Heart right ventricle (tissue), 16 donors: Measurements from ENCODE around the gene ARHGAP12. TPM values are rescaled to one million over a fixed set of nuclear protein-coding genes. Genes with fewer than 3 reads are reported as not detected.
A peak's percentile ranks its signal among the peaks of the same experiment; 100 is the strongest.

Experiments used
- ATAC-seq, 8 donors: fragments of 200-7000 bp; cut with Tn5 transposase; one replicate each; pipeline ENCODE4 v1.9.1; 2020; ENCODE audit warnings: mild to moderate bottlenecking in 8 of 8, moderate library complexity in 8 of 8, moderate number of reproducible peaks in 1 of 8
- DNase-seq, 2 donors: peaks; one replicate each; pipeline ENCODE4 v3.0.0-alpha.2; 2020
- H3K27ac ChIP-seq, 10 donors: fragments of 200-600 bp; sonication (generic) in 2 of 10; one replicate each; pipeline versions ENCODE4 v1.5.0 to v1.8.0; 2020 to 2022; ENCODE audit warnings: mild to moderate bottlenecking in 3 of 10
- H3K27me3 ChIP-seq, 7 donors: fragments of 200-600 bp; one replicate each; pipeline ENCODE4 v1.8.0; 2021 to 2022; ENCODE audit warnings: mild to moderate bottlenecking in 2 of 7
- H3K36me3 ChIP-seq, 9 donors: fragments of 200-600 bp; sonication (generic) in 1 of 9; one replicate each; pipeline versions ENCODE4 v1.5.0 to v1.8.0; 2020 to 2022; ENCODE audit warnings: mild to moderate bottlenecking in 2 of 9
- H3K4me1 ChIP-seq, 9 donors: fragments of 200-600 bp; sonication (generic) in 1 of 9; one replicate each; pipeline versions ENCODE4 v1.5.0 to v1.8.0; 2020 to 2022; ENCODE audit warnings: mild to moderate bottlenecking in 4 of 9
- H3K4me3 ChIP-seq, 10 donors: fragments of 200-600 bp; sonication (generic) in 2 of 10; one replicate each; pipeline versions ENCODE4 v1.5.0 to v1.8.0; 2020 to 2022; ENCODE audit warnings: mild to moderate bottlenecking in 7 of 10, moderate library complexity in 2 of 10
- H3K9me3 ChIP-seq, 11 donors: fragments of 200-600 bp in 10 of 11; sonication (generic) in 2 of 11; one replicate each; pipeline versions ENCODE4 v1.5.0 to v1.8.0; 2013 to 2022; ENCODE audit warnings: mild to moderate bottlenecking in 2 of 11, control low read depth in 1 of 11, moderate library complexity in 1 of 11
- WGBS, 2 donors: extraction: QIAGEN DNeasy Blood & Tissue Kit; methylation state at CpG; one replicate each; pipeline ENCODE4 v1.1.7; 2013; ENCODE audit warnings: inconsistent platforms in 1 of 2; 5-methylcytosine and 5-hydroxymethylcytosine counted together
- intact Hi-C, 10 donors: fragments of 100-400 bp; cut with DNase I; formaldehyde crosslinking; loops; one replicate each; pipeline versions ENCODE4 v1.11.1 to v1.14.2; 2022
- polyA plus RNA-seq, 2 donors: library from polyadenylated mRNA; stranded (reverse); fragments of 200-250 nt; gene quantifications; one replicate each; pipeline ENCODE4 v1.2.3, GENCODE V29; 2013
- total RNA-seq, 10 donors: library from RNA; stranded (reverse); fragmentation: NEBNext Ultra II Directional in 3 of 10; extraction: Animal tissue kit (Norgen Biotek cat#: 25700) in 3 of 10; gene quantifications; one replicate each; pipeline versions ENCODE4 v1.2.1 to v1.2.4, GENCODE V29; 2021 to 2023
- TF ChIP-seq, protein P1 (sequence below), 9 donors: fragments of 200-600 bp; sonication (generic) in 2 of 9; IDR thresholded peaks; one replicate each; pipeline versions ENCODE4 v1.5.0 to v1.8.0; 2021 to 2022; ENCODE audit warnings: antibody characterized with exemption in 9 of 9, mild to moderate bottlenecking in 5 of 9, moderate library complexity in 1 of 9
- donor health status: Arrhythmogenic right ventricular cardiomyopathy.
- donor health status: ischemic (EF 13 %, LVEDD 7.1; RV severe dilation, severe dysfunction).
- donor health status: healthy with polysubstance abuse.
- donor health status: DM: no; HTN: yes; CAD: no.
- donor health status: DM: no; HTN: no; CAD: no.
- donor health status: ischemic (EF 25% LVEDD 6.9; RV normal size, moderate dysfunction).
- donor health status: ischemic (EF 25% LVEDD 5.7; RV mildly dilated, moderate dysfunction).
- donor health status: healthy.
- donor health status: DM: yes; HTN: yes; CAD: no.
- donor health status: Ischemic cardiomyopathy.
- donor health status: ischemic (EF 35%, LVEDD 5.7; RV mildly dilated, moderate dysfunction).
- donor health status: nonischemic (EF 11% LVEDD 7.7; RV severe dilation, severe dysfunction).
- donor health status: DM: yes; HTN: yes; CAD: no.
- donor health status: PGD.
- donor health status: ischemic (EF 29% LVEDD 5.4; RV normal size, mild dysfunction).
- donor health status: nonischemic (EF 23%, LVEDD 6.1; RV moderate dilation, normal function).

ARHGAP12 gene
- total and polyA plus RNA-seq, 12 donors = 7.6 to 35.2 (median 21.0) TPM

DNA sequence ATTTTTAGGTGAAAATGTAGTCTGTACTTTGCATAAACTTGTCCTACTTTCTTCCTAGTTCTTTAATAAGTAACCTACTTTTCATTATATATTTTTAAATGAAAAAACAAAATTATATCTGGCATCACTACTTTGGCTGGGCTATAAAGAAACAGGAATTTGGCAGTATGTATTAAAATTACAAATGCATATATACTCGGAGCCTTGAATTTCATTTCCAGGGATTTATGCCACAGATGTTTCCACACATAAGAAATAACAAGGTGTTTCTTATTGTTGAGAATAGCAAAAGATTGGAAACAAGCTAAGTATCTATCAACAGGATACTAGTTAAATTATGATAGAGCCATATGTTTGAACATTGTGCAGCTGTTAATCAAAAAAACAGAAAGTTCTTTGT lies 2.2 kb upstream of the ARHGAP12 start:
- Histone ChIP-seq H3K4me1 (peaks cover 6 to 35% (median 25%) of the 10 kb centered on the region in 9 donors), H3K27ac (peak overlapping the region in 4 of 10 donors; percentile 97 to 98 (median 98)), H3K36me3 (no peaks in the 10 kb centered on the region), H3K27me3 (no peaks in the 10 kb centered on the region), H3K9me3 (no peaks in the 10 kb centered on the region), H3K4me3 (peak overlapping the region in 1 of 10 donors; percentile 96)
- intact Hi-C loops = no loop called here
- DNase-seq (no peak), ATAC-seq (no peak)
- TF ChIP-seq, protein P1, sequence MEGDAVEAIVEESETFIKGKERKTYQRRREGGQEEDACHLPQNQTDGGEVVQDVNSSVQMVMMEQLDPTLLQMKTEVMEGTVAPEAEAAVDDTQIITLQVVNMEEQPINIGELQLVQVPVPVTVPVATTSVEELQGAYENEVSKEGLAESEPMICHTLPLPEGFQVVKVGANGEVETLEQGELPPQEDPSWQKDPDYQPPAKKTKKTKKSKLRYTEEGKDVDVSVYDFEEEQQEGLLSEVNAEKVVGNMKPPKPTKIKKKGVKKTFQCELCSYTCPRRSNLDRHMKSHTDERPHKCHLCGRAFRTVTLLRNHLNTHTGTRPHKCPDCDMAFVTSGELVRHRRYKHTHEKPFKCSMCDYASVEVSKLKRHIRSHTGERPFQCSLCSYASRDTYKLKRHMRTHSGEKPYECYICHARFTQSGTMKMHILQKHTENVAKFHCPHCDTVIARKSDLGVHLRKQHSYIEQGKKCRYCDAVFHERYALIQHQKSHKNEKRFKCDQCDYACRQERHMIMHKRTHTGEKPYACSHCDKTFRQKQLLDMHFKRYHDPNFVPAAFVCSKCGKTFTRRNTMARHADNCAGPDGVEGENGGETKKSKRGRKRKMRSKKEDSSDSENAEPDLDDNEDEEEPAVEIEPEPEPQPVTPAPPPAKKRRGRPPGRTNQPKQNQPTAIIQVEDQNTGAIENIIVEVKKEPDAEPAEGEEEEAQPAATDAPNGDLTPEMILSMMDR (IDR thresholded peaks at IDR 0.05) = no peak
- WGBS, 2 donors = 79 to 81% methylated on average over 1 of the region's 1 CpG

DNA sequence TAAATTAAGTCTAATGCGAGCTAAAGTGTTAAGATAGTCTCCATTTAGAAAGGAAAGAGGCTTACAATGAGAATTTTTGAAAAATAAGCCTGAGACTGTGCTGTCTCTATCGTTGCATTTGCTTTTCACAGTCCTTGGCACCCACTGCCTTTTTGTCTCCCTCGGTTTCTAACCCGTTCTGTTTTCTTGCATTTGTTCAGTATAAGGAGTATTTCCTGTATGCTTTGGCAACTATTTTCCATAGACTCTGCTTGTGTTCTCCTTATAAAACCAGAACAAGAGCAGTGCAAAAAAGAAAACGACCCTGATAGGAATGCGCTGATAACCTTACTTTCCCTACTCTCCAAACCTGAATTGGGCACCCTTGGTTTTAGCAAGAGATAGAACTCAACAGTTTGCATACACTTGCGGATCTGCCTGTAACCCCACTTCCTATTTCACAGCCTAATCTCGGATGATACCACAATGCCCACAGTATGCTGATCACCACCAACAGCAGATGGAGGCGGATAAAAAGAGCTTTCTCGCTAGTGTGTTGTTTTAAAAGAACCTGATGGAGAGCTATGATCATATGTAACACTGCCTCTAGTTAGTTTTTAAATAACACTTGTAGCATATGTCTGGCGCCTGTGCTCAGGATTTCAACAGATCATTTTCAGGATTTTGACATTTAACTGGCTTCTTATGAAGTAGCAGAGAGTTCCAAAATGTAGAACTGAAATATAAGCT lies 1.6 kb upstream of the ARHGAP12 start:
- Histone ChIP-seq H3K4me3 (peak overlapping the region; percentile 53 to 96 (median 89)), H3K9me3 (no peaks in the 10 kb centered on the region), H3K27me3 (no peaks in the 10 kb centered on the region), H3K27ac (peak overlapping the region; percentile 90 to 98 (median 97)), H3K36me3 (no peaks in the 10 kb centered on the region), H3K4me1 (peaks cover 6 to 39% (median 25%) of the 10 kb centered on the region in 9 donors)
- WGBS, 2 donors = 19 to 27% methylated on average over 11 of the region's 11 CpGs
- ATAC-seq (no peak), DNase-seq (no peak)
- TF ChIP-seq, protein P1 (IDR thresholded peaks at IDR 0.05) = no peak
- intact Hi-C loops = no loop called here

DNA sequence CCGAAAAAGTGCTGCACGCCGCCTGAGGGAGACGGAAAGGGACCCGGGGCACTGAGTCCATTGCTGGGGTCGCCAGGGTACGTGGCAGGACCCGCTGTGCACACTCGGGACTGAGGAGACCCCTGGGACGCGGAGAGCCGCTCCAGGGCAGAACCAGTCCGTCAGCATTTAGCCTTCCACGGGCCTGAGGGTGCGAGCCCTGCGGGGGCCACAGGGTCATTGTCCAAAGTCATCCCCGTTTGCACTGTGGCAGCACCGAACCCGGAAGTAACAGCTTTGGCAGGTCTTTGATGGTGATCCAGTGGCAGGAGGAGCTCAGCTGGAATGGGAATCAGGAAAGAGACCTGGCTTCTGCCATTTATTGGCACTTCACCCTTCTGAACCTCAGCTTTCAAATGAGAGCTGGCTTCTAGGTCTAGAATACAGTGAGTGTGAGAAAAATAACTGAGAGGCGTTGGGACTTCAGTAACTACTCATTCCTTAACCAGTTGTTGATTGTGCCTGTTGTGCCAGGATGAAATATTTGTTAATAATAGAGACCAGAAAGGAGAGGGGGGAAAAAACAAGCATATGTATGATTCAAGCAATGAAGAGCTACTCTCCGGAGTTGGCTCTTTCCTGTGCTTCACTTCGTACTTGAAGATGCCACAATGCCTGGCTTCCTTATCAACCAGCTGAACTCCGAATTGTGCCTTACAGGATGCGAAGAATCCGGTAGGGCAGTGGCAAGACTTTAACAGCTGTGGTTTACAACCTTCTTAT lies 811 bp upstream of the ARHGAP12 start:
- TF ChIP-seq, protein P1 (IDR thresholded peaks at IDR 0.05) = no peak
- Histone ChIP-seq H3K36me3 (no peaks in the 10 kb centered on the region), H3K4me3 (peak overlapping the region; percentile 53 to 96 (median 89)), H3K9me3 (no peaks in the 10 kb centered on the region), H3K27ac (peak overlapping the region; percentile 90 to 98 (median 97)), H3K27me3 (no peaks in the 10 kb centered on the region), H3K4me1 (peaks cover 6 to 42% (median 25%) of the 10 kb centered on the region in 9 donors)
- intact Hi-C loops = loop anchor here in 6 of 10 donors (2.0 to 10.0 kb wide), 5 partner anchors 62 to 417 kb away; partner anchors contain the start of gene EPC1 (in 1 of the 6)
- ATAC-seq (peak; percentile 50 to 76 (median 70)), DNase-seq (peak; percentile 45 to 50)
- WGBS, 2 donors = 1% methylated on average over 25 of the region's 25 CpGs

DNA sequence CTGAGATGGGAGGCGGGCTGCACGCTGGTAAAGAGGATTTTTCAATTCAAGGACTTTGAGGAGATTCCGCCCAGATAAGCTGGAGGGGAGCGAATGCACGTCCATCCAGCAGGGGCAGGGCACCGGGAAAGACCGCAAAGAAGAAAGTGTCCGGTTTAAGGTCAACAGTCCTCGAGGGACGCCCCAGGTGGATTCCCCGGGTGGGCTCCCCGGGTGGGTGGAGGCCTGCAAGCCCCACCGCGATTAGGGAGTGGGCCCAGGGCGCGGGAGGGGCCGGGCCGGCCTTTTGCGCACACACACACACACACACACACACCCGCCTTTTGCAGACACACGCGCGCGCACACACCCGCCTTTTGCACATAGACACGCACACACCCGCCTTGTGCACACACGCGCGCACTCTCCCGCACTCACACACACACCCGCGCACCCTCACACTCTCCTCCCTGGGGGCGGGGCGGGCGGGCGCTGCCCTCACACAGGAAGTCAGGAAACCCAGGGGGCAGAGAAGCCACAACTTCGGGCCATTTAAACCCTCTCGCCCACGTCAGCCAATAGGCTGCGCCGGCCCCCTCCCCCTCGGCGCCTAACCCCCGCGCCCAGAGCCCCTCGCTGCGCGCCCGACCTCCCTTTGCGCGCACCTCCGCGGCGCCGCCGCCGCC lies 615 bp downstream of the ARHGAP12 start:
- intact Hi-C loops = loop anchor here in 6 of 10 donors (2.0 to 10.0 kb wide), 5 partner anchors 61 to 419 kb away; partner anchors contain the start of gene EPC1 (in 1 of the 6)
- Histone ChIP-seq H3K27ac (peak overlapping the region; percentile 90 to 98 (median 97)), H3K4me3 (peak overlapping the region; percentile 53 to 96 (median 89)), H3K9me3 (peaks cover 0 to 5% (median 0%) of the 10 kb centered on the region in 11 donors), H3K4me1 (peaks cover 6 to 42% (median 25%) of the 10 kb centered on the region in 9 donors), H3K36me3 (no peaks in the 10 kb centered on the region), H3K27me3 (no peaks in the 10 kb centered on the region)
- peak in 7 of 8 donors; percentile 8 to 52 (median 22) for ATAC-seq
- TF ChIP-seq, protein P1 (IDR thresholded peaks at IDR 0.05) = peak in 5 of 9 donors; percentile 17 to 49 (median 33)
- peak; percentile 38 to 45 for DNase-seq
- WGBS, 2 donors = 0% methylated on average over 55 to 58 of the region's 58 CpGs
